SU-DHL-6 (cell line): ENCODE data around the gene TMEM117.
A peak's percentile ranks its signal among the peaks of the same experiment; 100 is the strongest.

Experiments
- H2AFZ ChIP-seq: fragments of 200-600 bp; sonication (generic); 2 replicates; pipeline ENCODE4 v1.6.1; 2014; ENCODE audit warnings: low read depth, mild to moderate bottlenecking, moderate library complexity, mixed read lengths, antibody characterized with exemption, low read length; ENCODE audit not compliant: severe bottlenecking
- H3F3A ChIP-seq: fragments of 200-600 bp; shearing (Covaris generic); 2 replicates; pipeline ENCODE4 v1.6.0; 2016; ENCODE audit warnings: antibody characterized with exemption, mild to moderate bottlenecking; ENCODE audit not compliant: insufficient read depth
- H3K27ac ChIP-seq: fragments of 200-600 bp; sonication (generic); 2 replicates; pipeline ENCODE4 v1.5.1; 2016; ENCODE audit warnings: low read depth, mild to moderate bottlenecking, low read length, moderate library complexity, mixed read lengths
- H3K27me3 ChIP-seq: fragments of 200-600 bp; sonication (generic), shearing (Covaris generic); 2 replicates; pipeline ENCODE4 v1.6.0; 2014; ENCODE audit warnings: mild to moderate bottlenecking, low read length
- H3K36me3 ChIP-seq: fragments of 200-600 bp; sonication (generic); 2 replicates; pipeline ENCODE4 v1.6.1; 2014; ENCODE audit warnings: mild to moderate bottlenecking, low read length, mixed read lengths
- H3K4me2 ChIP-seq: fragments of 300-600, 200-600 bp; shearing (Covaris generic), sonication (generic); 2 replicates; pipeline ENCODE4 v1.6.0; 2014; ENCODE audit warnings: low read length, low read depth, mild to moderate bottlenecking; ENCODE audit not compliant: poor library complexity, severe bottlenecking
- H3K4me3 ChIP-seq: fragments of 200-600 bp; sonication (generic); 2 replicates; pipeline ENCODE4 v1.5.1; 2014; ENCODE audit warnings: antibody characterized with exemption, low read length, mild to moderate bottlenecking, mixed read lengths; ENCODE audit not compliant: insufficient read depth, poor library complexity, severe bottlenecking
- H3K79me2 ChIP-seq: fragments of 200-600 bp; sonication (generic); 2 replicates; pipeline ENCODE4 v1.6.1; 2014; ENCODE audit warnings: mild to moderate bottlenecking, low read length, moderate library complexity; ENCODE audit not compliant: insufficient read depth
- H3K9ac ChIP-seq: fragments of 200-600 bp; sonication (generic); 2 replicates; pipeline ENCODE4 v1.7.0; 2014; ENCODE audit warnings: mild to moderate bottlenecking, low read length
- H3K9me2 ChIP-seq: fragments of 200-600 bp; sonication (generic); replicated peaks from 2 replicates; pipeline ENCODE4 v1.6.1; 2014; ENCODE audit warnings: low read length; ENCODE audit not compliant: insufficient read depth
- H3K9me3 ChIP-seq: fragments of 200-600 bp; sonication (generic); 2 replicates; pipeline ENCODE4 v1.6.1; 2014; ENCODE audit warnings: low read length, mixed read lengths; ENCODE audit not compliant: insufficient read depth
- H4K20me1 ChIP-seq: fragments of 200-600 bp; sonication (generic); 2 replicates; pipeline ENCODE4 v1.6.1; 2014; ENCODE audit warnings: low read depth, mild to moderate bottlenecking, antibody characterized with exemption, low read length, moderate library complexity, mixed read lengths
- CTCF ChIP-seq: fragments of 200-600 bp; sonication (generic); IDR thresholded peaks from one replicate; pipeline ENCODE4 v1.5.1; 2017; ENCODE audit warnings: antibody characterized with exemption, mild to moderate bottlenecking, low read length, moderate library complexity; ENCODE audit not compliant: insufficient read depth, poor library complexity, severe bottlenecking
- EZH2phosphoT487 ChIP-seq: fragments of 200-600 bp; sonication (generic), shearing (Covaris generic); conservative IDR thresholded peaks from 2 replicates; pipeline ENCODE4 v1.6.1; 2018; ENCODE audit warnings: mild to moderate bottlenecking, antibody characterized with exemption, low read length, moderate library complexity, mixed read lengths

TMEM117 gene

DNA sequence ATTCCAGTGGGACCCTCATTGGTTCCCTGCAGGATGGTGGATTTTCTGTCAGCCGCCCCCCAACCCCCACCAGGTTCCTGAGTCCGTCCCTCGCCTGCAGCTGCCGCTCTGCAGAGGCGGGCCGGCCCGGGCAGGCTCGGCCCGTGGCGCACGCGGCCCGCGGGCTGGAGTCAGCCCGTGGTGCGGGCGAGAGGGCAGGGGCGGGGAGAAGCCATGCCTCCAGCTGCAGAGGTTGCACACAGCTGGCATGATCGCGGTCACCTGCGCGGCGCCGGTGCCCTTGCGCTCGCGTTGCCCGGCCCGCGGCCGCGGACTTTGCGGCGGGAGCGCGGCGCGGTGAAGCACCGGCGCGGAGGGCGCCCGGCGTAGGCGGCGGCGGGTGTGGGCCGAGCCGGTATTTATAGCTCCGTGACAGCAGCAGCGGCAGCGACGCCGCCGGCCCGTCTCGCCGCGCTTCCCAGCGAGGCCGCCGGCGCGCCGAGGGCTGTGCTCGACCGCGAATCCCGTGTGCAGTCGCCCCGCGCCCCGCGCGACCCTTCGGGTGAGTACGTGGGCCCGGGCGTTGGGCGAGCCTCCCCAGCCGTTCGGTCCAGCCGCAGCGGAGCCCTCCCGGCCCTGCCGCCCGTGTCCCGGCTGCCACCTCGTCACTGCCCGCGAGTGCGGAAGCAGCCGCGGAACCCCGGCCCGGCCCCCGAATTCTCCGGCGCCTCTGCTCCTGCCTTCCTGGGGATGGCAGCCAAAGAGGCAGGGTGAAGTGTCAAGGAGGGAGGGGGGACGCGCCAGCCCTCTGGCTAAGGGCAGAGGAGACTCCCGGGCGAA, at the start of gene TMEM117:
Gene TMEM117, plus strand, starts transcription at position 426 of the 819 bp plus-strand sequence.
- H3K9me2 ChIP-seq = no peaks in the 10 kb centered on the region
- no peaks in the 10 kb centered on the region for H3K9me3 ChIP-seq
- H3K9ac ChIP-seq = peak within 1 kb of the TSS; percentile 65
- H3K27ac ChIP-seq = no peak within 1 kb of the TSS
- peak within 1 kb of the TSS; percentile 61 for H3K4me3 ChIP-seq
- H3K79me2 ChIP-seq = no peaks in the 10 kb centered on the region
- H3K4me2 ChIP-seq = peak within 1 kb of the TSS; percentile 75
- no peaks in the 10 kb centered on the region for H3K36me3 ChIP-seq
- no peaks in the 10 kb centered on the region for H4K20me1 ChIP-seq
- H2AFZ ChIP-seq = peak within 1 kb of the TSS; percentile 78
- TF ChIP-seq EZH2phosphoT487 = no peak
- TF ChIP-seq CTCF = no peak
- H3K27me3 ChIP-seq = no peaks in the 10 kb centered on the region
- peaks cover 5% of the 10 kb centered on the region; the same call in 1 of the 2 replicates for H3F3A ChIP-seq

DNA sequence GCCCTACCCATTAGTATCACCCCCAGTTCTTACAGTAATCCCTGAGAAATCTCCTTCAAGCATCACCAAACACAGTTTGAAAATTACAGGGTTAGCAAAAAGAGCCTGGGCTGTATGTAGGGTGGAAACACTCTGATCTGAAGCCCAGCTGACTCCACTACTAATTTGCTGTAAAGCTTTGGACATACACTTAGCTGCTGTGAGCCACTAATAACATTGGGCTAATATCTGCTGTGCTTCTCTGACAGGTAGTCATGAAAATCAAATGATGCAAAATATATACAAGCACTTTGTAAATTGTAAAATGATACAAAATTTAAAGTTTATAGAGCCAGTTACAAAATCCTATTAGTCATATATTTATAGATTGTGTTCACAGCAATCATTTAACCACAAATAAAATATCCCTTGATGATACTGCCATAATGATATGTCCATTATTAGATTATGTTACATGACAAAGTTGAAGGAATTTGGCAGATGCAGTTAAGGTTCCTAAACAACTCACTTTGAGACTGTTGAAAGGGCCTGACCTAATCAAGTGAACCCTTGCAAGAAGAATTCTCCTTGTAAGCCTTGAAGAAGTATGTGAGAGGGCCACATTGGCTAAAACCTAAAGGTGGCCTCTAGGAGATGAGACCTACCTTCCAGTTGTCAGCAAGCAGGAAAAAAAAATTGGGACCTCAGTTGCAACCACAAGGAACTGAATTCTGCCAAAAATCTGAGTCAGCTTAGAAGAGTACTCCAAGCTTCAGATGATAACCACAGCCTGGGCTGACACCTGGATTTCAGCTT, 48.8 kb upstream of the TMEM117 start:
- H3K27ac ChIP-seq = no peak overlapping the region
- no peaks in the 10 kb centered on the region for H3K9me2 ChIP-seq
- H3K9me3 ChIP-seq = no peaks in the 10 kb centered on the region
- no peak overlapping the region for H2AFZ ChIP-seq
- no peak overlapping the region for H3K4me2 ChIP-seq
- 0 out of 2 replicates have a peak, but pooled peaks cover 1% of the 10 kb centered on the region for H3F3A ChIP-seq
- H3K79me2 ChIP-seq = no peaks in the 10 kb centered on the region
- H4K20me1 ChIP-seq = no peaks in the 10 kb centered on the region
- TF ChIP-seq CTCF (no peak), EZH2phosphoT487 (no peak)
- no peak overlapping the region for H3K9ac ChIP-seq
- peaks cover 31% of the 10 kb centered on the region; the same call in 1 of the 2 replicates for H3K36me3 ChIP-seq
- H3K27me3 ChIP-seq = no peaks in the 10 kb centered on the region
- H3K4me3 ChIP-seq = no peak overlapping the region

DNA sequence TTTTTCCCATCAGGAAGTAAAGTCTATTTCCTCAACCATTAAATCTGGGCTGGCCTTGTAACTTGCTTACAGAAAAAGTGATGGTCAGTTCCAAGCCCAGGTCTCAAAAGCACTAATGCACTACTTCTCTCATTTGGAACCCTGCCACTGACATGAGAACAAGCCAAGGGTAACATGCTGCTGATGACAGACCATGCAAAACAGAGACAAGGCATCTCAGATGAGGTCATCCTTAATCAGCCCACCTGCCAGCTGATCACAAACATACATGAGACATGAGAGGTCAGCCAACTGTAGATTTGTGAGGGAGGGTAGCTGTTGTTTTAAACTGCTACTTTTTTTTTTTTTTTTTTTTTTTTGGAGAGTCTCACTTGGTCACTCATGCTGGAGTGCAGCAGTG, 45.9 kb upstream of the TMEM117 start:
- no peak overlapping the region for H3K27ac ChIP-seq
- H4K20me1 ChIP-seq = no peaks in the 10 kb centered on the region

More for the DNA sequence above, 45.9 kb upstream of the TMEM117 start:
- H2AFZ ChIP-seq = no peak overlapping the region
- 0 out of 2 replicates have a peak, but pooled peaks cover 9% of the 10 kb centered on the region for H3F3A ChIP-seq
- TF ChIP-seq CTCF (no peak), EZH2phosphoT487 (no peak)
- H3K79me2 ChIP-seq = no peaks in the 10 kb centered on the region
- peaks cover 15% of the 10 kb centered on the region; the same call in 1 of the 2 replicates for H3K36me3 ChIP-seq
- no peak overlapping the region for H3K4me2 ChIP-seq
- H3K9me3 ChIP-seq = no peaks in the 10 kb centered on the region
- no peak overlapping the region for H3K9ac ChIP-seq
- no peak overlapping the region for H3K4me3 ChIP-seq
- no peaks in the 10 kb centered on the region for H3K27me3 ChIP-seq
- no peaks in the 10 kb centered on the region for H3K9me2 ChIP-seq
